Transverse colon (tissue), 4 donors: Measurements from ENCODE around the gene PTPRN2. TPM values are rescaled to one million over a fixed set of nuclear protein-coding genes. Genes with fewer than 3 reads are reported as not detected.

Experiments
- DNase-seq: peaks from one replicate; pipeline ENCODE4 v3.0.0-alpha.2; 2019
- H3K27ac ChIP-seq, 4 donors: fragments of 200-600 bp; sonication (generic); 2 replicates each; pipeline ENCODE4 v1.5.1; 2016 to 2018; ENCODE audit warnings: inconsistent platforms in 4 of 4
- H3K27me3 ChIP-seq: fragments of 200-600 bp; sonication (generic); 2 replicates; pipeline ENCODE4 v1.5.1; 2017; ENCODE audit warnings: inconsistent platforms
- H3K36me3 ChIP-seq, 4 donors: fragments of 200-600 bp; sonication (generic); 2 replicates each; pipeline ENCODE4 v1.5.1; 2017 to 2019; ENCODE audit warnings: inconsistent platforms in 4 of 4
- H3K4me1 ChIP-seq, 4 donors: fragments of 200-600 bp; sonication (generic); 2 replicates each; pipeline ENCODE4 v1.5.1; 2017 to 2020; ENCODE audit warnings: inconsistent platforms in 4 of 4
- H3K4me3 ChIP-seq, 4 donors: fragments of 200-600 bp; sonication (generic); 1 replicate in 1 of 4; 2 replicates in 3 of 4; pipeline versions ENCODE4 v1.5.1 to v1.6.1; 2017 to 2019; ENCODE audit warnings: inconsistent platforms in 4 of 4
- H3K9me3 ChIP-seq, 2 donors: fragments of 200-600 bp; sonication (generic); 2 replicates each; pipeline ENCODE4 v1.5.1; 2017 to 2019; ENCODE audit warnings: inconsistent platforms in 2 of 2
- EP300 ChIP-seq: sonication (generic); formaldehyde crosslinking; IDR thresholded peaks from one replicate; pipeline ENCODE4 v1.6.1; 2017; ENCODE audit warnings: antibody characterized with exemption, low read depth
- POLR2A ChIP-seq: fragments of 450-650 bp; IDR thresholded peaks from one replicate; pipeline ENCODE4 v1.6.1; 2016; ENCODE audit warnings: antibody characterized with exemption, mild to moderate bottlenecking, moderate library complexity
- POLR2AphosphoS5 ChIP-seq, 3 donors: sonication (generic); formaldehyde crosslinking; IDR thresholded peaks; one replicate each; pipeline ENCODE4 v1.6.1; 2016; ENCODE audit warnings: antibody characterized with exemption in 3 of 3
- WGBS, 2 donors: methylation state at CpG; one replicate each; pipeline ENCODE4 v1.1.5; 2018; ENCODE audit warnings: low coverage in 1 of 2; 5-methylcytosine and 5-hydroxymethylcytosine counted together
- in situ Hi-C, 4 donors: fragments of 200-750 bp; cut with MboI; loops; one replicate each; pipeline versions ENCODE4 v1.15.0 to v1.15.1; 2017; ENCODE audit warnings: low sequenced_read_pairs in 3 of 4, low pct_ligation_motif_present in 1 of 4, low pct_unique_long_range_greater_than_20kb in 1 of 4
- intact Hi-C: fragments of 100-400 bp; cut with DNase I; formaldehyde crosslinking; loops from one replicate; pipeline ENCODE4 v1.15.1; 2023; ENCODE audit warnings: low total_unique reads
- total RNA-seq, 4 donors: library from RNA; depleted of rRNA; stranded (reverse); fragments of >200 nt; gene quantifications; one replicate each; pipeline ENCODE4 v1.1.0, GENCODE V29; 2016
- TF ChIP-seq, protein P1 (sequence below), 5 experiments: fragments of 200-600 bp in 3 of 5; fragments of 450-650 bp in 2 of 5; sonication (generic) in 3 of 5; IDR thresholded peaks; 1 replicate in 2 of 5; 2 replicates in 3 of 5; pipeline ENCODE4 v1.5.1; 2016 to 2017; ENCODE audit warnings: antibody characterized with exemption in 5 of 5, inconsistent platforms in 3 of 5, mild to moderate bottlenecking in 2 of 5, moderate library complexity in 1 of 5

The PTPRN2 gene
- total RNA-seq, 4 donors from 2014 or later: 15.4 to 31.1 (median 21.8) TPM

DNA sequence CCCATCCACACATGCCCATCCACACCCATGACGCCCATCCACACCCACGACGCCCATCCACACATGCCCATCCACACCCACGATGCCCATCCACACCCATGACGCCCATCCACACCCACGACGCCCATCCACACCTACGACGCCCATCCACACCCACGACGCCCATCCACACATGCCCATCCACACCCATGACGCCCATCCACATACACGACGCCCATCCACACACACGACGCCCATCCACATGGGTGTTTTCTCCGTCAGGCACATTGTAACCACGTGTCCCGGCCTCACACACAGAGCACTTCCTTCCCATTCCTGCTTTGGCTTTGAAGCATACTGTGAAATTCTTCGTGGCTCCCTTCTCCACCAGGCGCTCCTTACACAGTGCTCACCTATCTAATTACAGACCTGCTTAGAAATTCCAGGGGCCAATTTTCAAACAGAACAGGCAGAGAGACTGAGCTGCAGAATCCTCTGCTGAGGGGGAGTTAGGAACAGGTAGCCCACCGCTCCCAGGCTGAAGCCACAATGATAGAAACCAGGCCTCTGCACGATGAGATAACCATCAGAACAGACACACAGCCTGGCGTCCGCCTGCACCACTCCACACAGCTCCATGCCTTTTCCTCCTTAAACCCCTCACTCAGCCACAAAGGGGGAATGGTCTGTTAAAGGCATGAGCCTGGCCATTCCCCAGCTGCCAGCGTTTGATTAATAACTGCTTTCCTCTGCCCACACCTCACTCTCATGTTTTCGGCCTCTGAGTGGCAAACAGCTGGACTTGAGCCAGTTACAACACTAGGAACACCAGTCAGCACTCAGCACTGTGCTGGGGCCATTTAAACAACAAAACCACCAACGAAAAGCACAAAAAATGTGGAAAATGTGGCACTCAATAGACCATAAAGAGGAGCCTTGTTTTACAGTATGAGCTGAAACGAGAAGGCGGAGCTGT is 501.6 kb downstream of the PTPRN2 start:
- no peak for TF ChIP-seq EP300
- TF ChIP-seq, protein P1, sequence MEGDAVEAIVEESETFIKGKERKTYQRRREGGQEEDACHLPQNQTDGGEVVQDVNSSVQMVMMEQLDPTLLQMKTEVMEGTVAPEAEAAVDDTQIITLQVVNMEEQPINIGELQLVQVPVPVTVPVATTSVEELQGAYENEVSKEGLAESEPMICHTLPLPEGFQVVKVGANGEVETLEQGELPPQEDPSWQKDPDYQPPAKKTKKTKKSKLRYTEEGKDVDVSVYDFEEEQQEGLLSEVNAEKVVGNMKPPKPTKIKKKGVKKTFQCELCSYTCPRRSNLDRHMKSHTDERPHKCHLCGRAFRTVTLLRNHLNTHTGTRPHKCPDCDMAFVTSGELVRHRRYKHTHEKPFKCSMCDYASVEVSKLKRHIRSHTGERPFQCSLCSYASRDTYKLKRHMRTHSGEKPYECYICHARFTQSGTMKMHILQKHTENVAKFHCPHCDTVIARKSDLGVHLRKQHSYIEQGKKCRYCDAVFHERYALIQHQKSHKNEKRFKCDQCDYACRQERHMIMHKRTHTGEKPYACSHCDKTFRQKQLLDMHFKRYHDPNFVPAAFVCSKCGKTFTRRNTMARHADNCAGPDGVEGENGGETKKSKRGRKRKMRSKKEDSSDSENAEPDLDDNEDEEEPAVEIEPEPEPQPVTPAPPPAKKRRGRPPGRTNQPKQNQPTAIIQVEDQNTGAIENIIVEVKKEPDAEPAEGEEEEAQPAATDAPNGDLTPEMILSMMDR (IDR thresholded peaks at IDR 0.05): no peak
- TF ChIP-seq POLR2A: no peak
- TF ChIP-seq POLR2AphosphoS5 (IDR thresholded peaks at IDR 0.05): no peak
- no peaks in the 10 kb centered on the region for H3K36me3 ChIP-seq
- H3K27me3 ChIP-seq: no peaks in the 10 kb centered on the region
- in situ Hi-C loops (no loop called here), intact Hi-C loops (no loop called here)
- DNase-seq: no peak
- H3K4me1 ChIP-seq: no peaks in the 10 kb centered on the region
- whole genome bisulfite sequencing, 2 donors: 69 to 78% methylated on average over 7 to 30 of the region's 30 CpGs
- no peaks in the 10 kb centered on the region for H3K9me3 ChIP-seq
- H3K4me3 ChIP-seq: no peak overlapping the region
- H3K27ac ChIP-seq: no peak overlapping the region

DNA sequence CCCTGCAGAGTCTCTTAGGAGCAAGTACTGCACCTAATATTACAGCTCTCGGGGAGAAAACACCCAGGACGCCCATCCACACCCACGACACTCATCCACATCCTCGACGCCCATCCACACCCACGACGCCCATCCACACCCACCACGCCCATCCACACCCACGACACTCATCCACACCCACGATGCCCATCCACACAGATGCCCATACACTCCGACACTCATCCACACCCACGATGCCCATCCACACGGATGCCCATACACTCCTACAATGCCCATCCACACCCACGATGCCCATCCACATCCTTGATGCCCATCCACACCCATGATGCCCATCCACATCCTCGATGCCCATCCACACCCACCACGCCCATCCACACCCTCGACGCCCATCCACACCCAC is 503.1 kb downstream of the PTPRN2 start:
- no peaks in the 10 kb centered on the region for H3K4me1 ChIP-seq
- no peak overlapping the region for H3K27ac ChIP-seq
- intact Hi-C loops (loop anchor here (5.0 kb wide), 1 partner anchor 1112 kb away; no protein-coding TSS in a partner anchor), in situ Hi-C loops (no loop called here)
- no peaks in the 10 kb centered on the region for H3K9me3 ChIP-seq
- WGBS, 2 donors: 92 to 94% methylated on average over 14 to 18 of the region's 18 CpGs
- DNase-seq: no peak
- no peaks in the 10 kb centered on the region for H3K36me3 ChIP-seq
- no peaks in the 10 kb centered on the region for H3K27me3 ChIP-seq
- TF ChIP-seq POLR2AphosphoS5 (IDR thresholded peaks at IDR 0.05): no peak
- H3K4me3 ChIP-seq: no peak overlapping the region

DNA sequence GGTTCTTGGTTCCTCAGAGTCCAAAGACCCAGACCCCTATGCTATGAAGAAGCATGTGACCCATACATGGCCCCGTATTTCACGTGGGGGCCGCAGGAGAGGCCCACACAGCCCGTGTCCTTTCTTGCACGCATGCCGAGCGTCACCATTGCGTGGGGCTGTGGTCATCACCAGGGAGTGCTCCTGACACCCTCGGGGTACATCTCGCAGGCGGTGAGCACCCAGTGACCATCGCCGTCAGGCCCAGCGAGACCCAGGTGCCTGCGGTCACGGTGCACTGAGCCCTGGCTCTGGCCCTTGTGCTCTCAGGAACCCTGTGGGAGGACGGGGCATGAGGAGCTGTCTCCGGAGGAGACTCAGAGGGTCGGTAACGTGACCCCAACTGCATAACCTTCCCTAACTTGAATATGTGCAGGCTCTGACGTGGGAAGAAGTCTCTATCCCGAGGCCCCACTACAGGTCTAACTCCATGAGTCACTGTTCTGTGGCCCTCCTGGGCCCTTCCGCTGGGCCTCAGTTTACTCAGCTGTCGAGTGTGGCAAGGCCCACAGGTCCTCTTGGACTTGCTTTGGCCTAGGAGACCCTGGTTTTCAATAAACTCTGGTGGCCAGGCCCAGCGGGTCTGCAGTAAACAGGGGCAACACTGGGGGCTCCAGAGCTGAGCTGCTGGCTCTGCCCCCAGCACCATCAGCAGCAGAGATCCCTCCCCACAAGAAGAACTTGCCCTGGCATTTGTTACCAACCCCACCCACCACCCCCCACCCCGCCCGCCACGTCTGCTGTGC is 503.9 kb downstream of the PTPRN2 start:
- no peaks in the 10 kb centered on the region for H3K9me3 ChIP-seq
- H3K4me1 ChIP-seq: no peaks in the 10 kb centered on the region
- TF ChIP-seq, protein P1 (IDR thresholded peaks at IDR 0.05): no peak
- TF ChIP-seq POLR2AphosphoS5 (IDR thresholded peaks at IDR 0.05) (no peak), EP300 (no peak), POLR2A (no peak)
- DNase-seq: no peak
- intact Hi-C loops (loop anchor here (5.0 kb wide), 1 partner anchor 1111 kb away; no protein-coding TSS in a partner anchor), in situ Hi-C loops (no loop called here)
- H3K4me3 ChIP-seq: no peak overlapping the region
- H3K27ac ChIP-seq: no peak overlapping the region
- WGBS, 2 donors: 91% methylated on average over 25 of the region's 28 CpGs; no CpG with 5 or more reads in 1 of the 2 donors
- no peaks in the 10 kb centered on the region for H3K27me3 ChIP-seq
- no peaks in the 10 kb centered on the region for H3K36me3 ChIP-seq

DNA sequence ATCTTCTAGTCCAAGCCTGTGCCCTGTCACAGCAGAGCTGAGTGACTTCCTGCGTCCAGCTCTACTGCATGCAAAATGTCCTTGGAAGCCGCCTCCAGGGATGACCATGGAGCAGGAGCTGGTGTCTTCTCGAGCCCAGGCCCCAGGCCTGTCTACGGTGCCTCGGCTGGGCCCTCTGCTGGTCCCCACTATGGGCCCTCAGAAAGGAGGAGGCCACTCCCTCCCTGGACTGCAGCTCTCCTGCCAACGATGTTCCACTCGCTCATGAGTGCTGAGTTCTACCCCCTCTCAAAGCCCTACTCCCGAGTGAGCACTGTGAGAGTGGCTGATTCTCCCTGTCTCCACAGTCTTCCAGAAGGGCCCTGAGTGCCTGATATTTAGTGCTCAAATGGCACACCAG is 504.9 kb downstream of the PTPRN2 start:
- 93% methylated on average over 8 of the region's 8 CpGs; no CpG with 5 or more reads in 1 of the 2 donors for WGBS, 2 donors

More for the DNA sequence above, 504.9 kb downstream of the PTPRN2 start:
- H3K9me3 ChIP-seq: no peaks in the 10 kb centered on the region
- H3K4me1 ChIP-seq: no peaks in the 10 kb centered on the region
- TF ChIP-seq POLR2AphosphoS5 (IDR thresholded peaks at IDR 0.05) (no peak), EP300 (no peak), POLR2A (no peak)
- TF ChIP-seq, protein P1 (IDR thresholded peaks at IDR 0.05): no peak
- no peak for DNase-seq
- H3K27me3 ChIP-seq: no peaks in the 10 kb centered on the region
- H3K4me3 ChIP-seq: no peak overlapping the region
- no peaks in the 10 kb centered on the region for H3K36me3 ChIP-seq
- in situ Hi-C loops (no loop called here), intact Hi-C loops (loop anchor here (5.0 kb wide), 1 partner anchor 1110 kb away; no protein-coding TSS in a partner anchor)
- H3K27ac ChIP-seq: no peak overlapping the region
